OCI-LY7 (cell line): Measurements from ENCODE around the gene CLEC18B. TPM values are rescaled to one million over a fixed set of nuclear protein-coding genes. Genes with fewer than 3 reads are reported as not detected.

Experiments
- BruUV-seq: library from RNA; stranded (reverse); fragments of 400-500 nt; replicated peaks from 2 replicates; lab custom pipeline; 2021; lab: Mats Ljungman, UMichigan
- CTCF ChIA-PET: fragments of 300-600 bp; sonication (Branson Sonifier 250); formaldehyde crosslinking; loops from one replicate; lab custom pipeline; 2022; ENCODE audit warnings: antibody characterized with exemption; ENCODE audit not compliant: unreplicated experiment; lab: Charles Lee
- POLR2A ChIA-PET: fragments of 300-600 bp; sonication (Branson Sonifier 250); formaldehyde crosslinking; loops from one replicate; lab custom pipeline; 2022; ENCODE audit warnings: antibody characterized with exemption; lab: Charles Lee
- DNase-seq: peaks from one replicate; pipeline ENCODE4 v3.0.0-alpha.2; 2015; ENCODE audit warnings: low spot score
- H2AFZ ChIP-seq: fragments of 200-600 bp; sonication (generic), shearing (Covaris generic); 2 replicates; pipeline ENCODE4 v1.6.1; 2014; ENCODE audit warnings: mild to moderate bottlenecking, antibody characterized with exemption, low read length, moderate library complexity
- H3K27ac ChIP-seq: fragments of 200-600 bp; sonication (generic); 2 replicates; pipeline ENCODE4 v1.5.1; 2014; ENCODE audit warnings: mixed run types, low read depth, mild to moderate bottlenecking, moderate library complexity, low read length, inconsistent platforms; ENCODE audit not compliant: poor library complexity, severe bottlenecking
- H3K36me3 ChIP-seq: fragments of 200-600 bp; sonication (generic); 2 replicates; pipeline ENCODE4 v1.6.1; 2014; ENCODE audit warnings: mild to moderate bottlenecking, antibody characterized with exemption, low read length, moderate library complexity, mixed read lengths; ENCODE audit not compliant: insufficient read depth
- H3K4me1 ChIP-seq: fragments of 200-600 bp; sonication (generic); 2 replicates; pipeline ENCODE4 v1.5.1; 2014; ENCODE audit warnings: mild to moderate bottlenecking, low read length; ENCODE audit not compliant: insufficient read depth, poor library complexity, severe bottlenecking
- H3K4me2 ChIP-seq: fragments of 200-600 bp; sonication (generic); 2 replicates; pipeline ENCODE4 v1.6.1; 2014; ENCODE audit warnings: mild to moderate bottlenecking, low read length
- H3K4me3 ChIP-seq: fragments of 200-600 bp; sonication (generic); 2 replicates; pipeline ENCODE4 v1.5.1; 2014; ENCODE audit warnings: mild to moderate bottlenecking, low read depth, low read length; ENCODE audit not compliant: poor library complexity, severe bottlenecking
- H3K79me2 ChIP-seq: fragments of 200-600 bp; sonication (generic); 2 replicates; pipeline ENCODE4 v1.6.1; 2016; ENCODE audit warnings: low read depth, mild to moderate bottlenecking, low read length, moderate library complexity, mixed read lengths; ENCODE audit not compliant: insufficient read depth
- H3K9me2 ChIP-seq: fragments of 200-600 bp; sonication (generic); 2 replicates; pipeline ENCODE4 v1.6.1; 2016; ENCODE audit warnings: mild to moderate bottlenecking, low read length, mixed read lengths; ENCODE audit not compliant: insufficient read depth
- H3K9me3 ChIP-seq: fragments of 200-600 bp; sonication (generic); 2 replicates; pipeline ENCODE4 v1.6.1; 2014; ENCODE audit warnings: mild to moderate bottlenecking, mixed run types, low read length, mixed read lengths
- H4K20me1 ChIP-seq: fragments of 200-600 bp; sonication (generic); 2 replicates; pipeline ENCODE4 v1.6.1; 2014; ENCODE audit warnings: mild to moderate bottlenecking, antibody characterized with exemption, low read length, moderate library complexity, mixed read lengths; ENCODE audit not compliant: insufficient read depth
- CTCF ChIP-seq: fragments of 200-600 bp; sonication (generic); conservative IDR thresholded peaks from 2 replicates; pipeline ENCODE4 v1.5.1; 2014; ENCODE audit warnings: mild to moderate bottlenecking, antibody characterized with exemption, low read length, moderate library complexity, mixed read lengths
- EZH2phosphoT487 ChIP-seq: fragments of 200-600 bp; sonication (generic); IDR thresholded peaks from 2 replicates; pipeline ENCODE4 v1.6.1; 2018; ENCODE audit warnings: low read depth, borderline replicate concordance, mild to moderate bottlenecking, mixed run types, antibody characterized with exemption, low read length, moderate library complexity, mixed read lengths
- intact Hi-C: fragments of 100-400 bp; cut with micrococcal nuclease; formaldehyde crosslinking; loops from one replicate; pipeline ENCODE4 v1.10.0; 2022; ENCODE audit not compliant: unreplicated experiment
- total RNA-seq, 2 experiments: library from RNA; depleted of rRNA in 1 of 2; stranded (reverse); fragments of >200 nt in 1 of 2; shearing (Covaris generic) in 1 of 2; gene quantifications; 2 replicates each; pipeline ENCODE4 v1.2.3, GENCODE V29; 2014 to 2022

Gene CLEC18B
- total RNA-seq, 2 experiments from 2014 or later: 0.79 TPM; not detected in 1

DNA sequence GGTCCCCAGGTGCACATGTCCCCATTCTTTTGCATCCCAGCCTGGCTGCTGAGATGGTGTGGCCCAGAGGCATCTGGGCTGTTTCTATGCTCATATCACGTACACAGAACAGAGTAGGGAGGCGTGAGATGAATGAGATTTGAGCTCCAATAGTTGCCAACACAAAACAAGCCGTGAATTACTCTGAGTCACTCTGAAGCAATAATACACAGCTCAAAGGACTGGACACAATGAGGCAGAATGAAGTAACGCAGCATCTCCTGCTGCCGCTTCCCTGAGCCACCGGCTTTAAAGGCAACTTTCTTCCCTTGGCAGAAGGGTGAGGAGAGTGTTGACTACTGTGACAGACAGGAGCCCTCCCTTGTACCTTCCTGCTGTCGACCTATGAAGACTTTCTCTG lies 33.9 kb upstream of the CLEC18B start:
- Histone ChIP-seq H2AFZ (no peak overlapping the region), H3K27ac (no peak overlapping the region), H3K9me2 (no peaks in the 10 kb centered on the region), H4K20me1 (no peaks in the 10 kb centered on the region), H3K9me3 (no peaks in the 10 kb centered on the region), H3K36me3 (peaks cover 65% of the 10 kb centered on the region), H3K4me2 (no peak overlapping the region), H3K4me1 (peaks cover 19% of the 10 kb centered on the region), H3K79me2 (no peaks in the 10 kb centered on the region), H3K4me3 (no peak overlapping the region)
- no peak for DNase-seq
- CTCF ChIA-PET: interaction anchor here (1.0 kb wide), 1 partner anchor 119 kb away, joined by 3 read pairs; no protein-coding TSS in a partner anchor
- intact Hi-C loops: no loop called here
- TF ChIP-seq CTCF (no peak), EZH2phosphoT487 (no peak)
- POLR2A ChIA-PET: no interaction called here
- no TSS peak for BruUV-seq

GRCh38 chr16:74451951-74452758 lies 30.9 kb upstream of the CLEC18B start:
- ChIA-PET POLR2A (interaction anchor here (1.0 to 1.1 kb wide), 2 partner anchors 23 to 126 kb away, joined by 3 to 5 read pairs; no protein-coding TSS in a partner anchor), CTCF (no interaction called here)
- Histone ChIP-seq H3K27ac (peak overlapping the region; percentile 53), H3K79me2 (no peaks in the 10 kb centered on the region), H3K9me2 (no peaks in the 10 kb centered on the region), H4K20me1 (no peaks in the 10 kb centered on the region), H3K4me2 (peak overlapping the region; percentile 33), H3K4me3 (no peak overlapping the region), H3K4me1 (peaks cover 19% of the 10 kb centered on the region), H3K9me3 (no peaks in the 10 kb centered on the region), H2AFZ (no peak overlapping the region), H3K36me3 (peaks cover 63% of the 10 kb centered on the region)
- no TSS peak for BruUV-seq
- intact Hi-C loops: no loop called here
- peak; percentile 70 for DNase-seq
- TF ChIP-seq CTCF: no peak
- no peak for TF ChIP-seq EZH2phosphoT487
